HL-60 (cell line): ENCODE measurements around the gene RNF152.

Source experiments
- GABPA ChIP-seq: IDR thresholded peaks from 2 replicates; pipeline ENCODE4 v1.6.1; 2012; ENCODE audit warnings: low read depth
- POLR2AphosphoS5 ChIP-seq: IDR thresholded peaks from 2 replicates; pipeline ENCODE4 v1.6.1; 2012; ENCODE audit warnings: low read depth
- TF ChIP-seq, protein P1 (sequence below): IDR thresholded peaks from one replicate; pipeline ENCODE4 v1.5.1; 2011; ENCODE audit warnings: low read length, control low read depth, inconsistent platforms; ENCODE audit not compliant: insufficient read depth
- TF ChIP-seq, protein P2 (sequence below): IDR thresholded peaks from 2 replicates; pipeline ENCODE4 v1.6.1; 2012; ENCODE audit warnings: low read depth; ENCODE audit not compliant: insufficient replicate concordance

DNA sequence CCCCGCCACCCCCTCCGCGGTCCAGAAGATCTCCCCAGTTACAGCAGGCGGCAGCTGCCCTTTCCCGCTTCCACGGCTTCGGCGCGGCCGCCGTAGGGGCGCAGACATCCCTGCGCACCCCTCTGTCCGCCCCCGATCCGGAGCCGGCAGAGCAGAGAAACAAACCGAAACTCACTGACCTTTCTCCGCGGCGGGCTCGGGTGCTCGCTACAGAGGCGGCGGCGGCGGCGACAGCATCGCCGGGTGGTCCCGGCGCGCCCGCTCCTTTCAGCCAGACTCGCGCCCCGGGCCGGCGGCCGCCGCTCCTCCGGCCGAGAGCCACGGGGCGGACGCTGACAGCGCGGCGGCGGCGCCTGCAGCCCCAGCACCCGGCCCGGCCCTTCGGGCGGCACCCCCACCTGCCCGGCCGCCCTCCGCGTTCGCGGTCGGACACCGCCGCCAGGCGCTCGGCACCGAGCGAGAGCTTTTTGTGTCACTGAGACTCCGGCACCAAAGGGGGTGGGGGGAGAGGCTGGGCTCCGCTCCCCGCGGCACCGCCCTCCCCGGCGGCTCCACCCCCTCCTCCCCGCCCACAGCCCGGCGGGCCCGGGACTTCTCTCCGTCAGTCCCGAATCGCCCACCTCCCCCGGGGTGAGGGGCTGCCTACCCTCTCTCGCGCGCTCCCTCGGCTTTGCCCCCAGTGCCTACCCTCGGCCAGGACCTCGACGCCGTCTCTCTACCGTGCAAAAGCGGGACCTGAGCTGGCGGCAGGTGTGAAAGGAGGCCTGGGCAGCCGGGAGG lies 1.4 kb upstream of the RNF152 start:
- TF ChIP-seq, protein P1, sequence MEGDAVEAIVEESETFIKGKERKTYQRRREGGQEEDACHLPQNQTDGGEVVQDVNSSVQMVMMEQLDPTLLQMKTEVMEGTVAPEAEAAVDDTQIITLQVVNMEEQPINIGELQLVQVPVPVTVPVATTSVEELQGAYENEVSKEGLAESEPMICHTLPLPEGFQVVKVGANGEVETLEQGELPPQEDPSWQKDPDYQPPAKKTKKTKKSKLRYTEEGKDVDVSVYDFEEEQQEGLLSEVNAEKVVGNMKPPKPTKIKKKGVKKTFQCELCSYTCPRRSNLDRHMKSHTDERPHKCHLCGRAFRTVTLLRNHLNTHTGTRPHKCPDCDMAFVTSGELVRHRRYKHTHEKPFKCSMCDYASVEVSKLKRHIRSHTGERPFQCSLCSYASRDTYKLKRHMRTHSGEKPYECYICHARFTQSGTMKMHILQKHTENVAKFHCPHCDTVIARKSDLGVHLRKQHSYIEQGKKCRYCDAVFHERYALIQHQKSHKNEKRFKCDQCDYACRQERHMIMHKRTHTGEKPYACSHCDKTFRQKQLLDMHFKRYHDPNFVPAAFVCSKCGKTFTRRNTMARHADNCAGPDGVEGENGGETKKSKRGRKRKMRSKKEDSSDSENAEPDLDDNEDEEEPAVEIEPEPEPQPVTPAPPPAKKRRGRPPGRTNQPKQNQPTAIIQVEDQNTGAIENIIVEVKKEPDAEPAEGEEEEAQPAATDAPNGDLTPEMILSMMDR: no peak
- TF ChIP-seq GABPA (no peak), POLR2AphosphoS5 (no peak)
- TF ChIP-seq, protein P2, sequence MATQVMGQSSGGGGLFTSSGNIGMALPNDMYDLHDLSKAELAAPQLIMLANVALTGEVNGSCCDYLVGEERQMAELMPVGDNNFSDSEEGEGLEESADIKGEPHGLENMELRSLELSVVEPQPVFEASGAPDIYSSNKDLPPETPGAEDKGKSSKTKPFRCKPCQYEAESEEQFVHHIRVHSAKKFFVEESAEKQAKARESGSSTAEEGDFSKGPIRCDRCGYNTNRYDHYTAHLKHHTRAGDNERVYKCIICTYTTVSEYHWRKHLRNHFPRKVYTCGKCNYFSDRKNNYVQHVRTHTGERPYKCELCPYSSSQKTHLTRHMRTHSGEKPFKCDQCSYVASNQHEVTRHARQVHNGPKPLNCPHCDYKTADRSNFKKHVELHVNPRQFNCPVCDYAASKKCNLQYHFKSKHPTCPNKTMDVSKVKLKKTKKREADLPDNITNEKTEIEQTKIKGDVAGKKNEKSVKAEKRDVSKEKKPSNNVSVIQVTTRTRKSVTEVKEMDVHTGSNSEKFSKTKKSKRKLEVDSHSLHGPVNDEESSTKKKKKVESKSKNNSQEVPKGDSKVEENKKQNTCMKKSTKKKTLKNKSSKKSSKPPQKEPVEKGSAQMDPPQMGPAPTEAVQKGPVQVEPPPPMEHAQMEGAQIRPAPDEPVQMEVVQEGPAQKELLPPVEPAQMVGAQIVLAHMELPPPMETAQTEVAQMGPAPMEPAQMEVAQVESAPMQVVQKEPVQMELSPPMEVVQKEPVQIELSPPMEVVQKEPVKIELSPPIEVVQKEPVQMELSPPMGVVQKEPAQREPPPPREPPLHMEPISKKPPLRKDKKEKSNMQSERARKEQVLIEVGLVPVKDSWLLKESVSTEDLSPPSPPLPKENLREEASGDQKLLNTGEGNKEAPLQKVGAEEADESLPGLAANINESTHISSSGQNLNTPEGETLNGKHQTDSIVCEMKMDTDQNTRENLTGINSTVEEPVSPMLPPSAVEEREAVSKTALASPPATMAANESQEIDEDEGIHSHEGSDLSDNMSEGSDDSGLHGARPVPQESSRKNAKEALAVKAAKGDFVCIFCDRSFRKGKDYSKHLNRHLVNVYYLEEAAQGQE: no peak
